Karpas-422 (cell line): Measurements from ENCODE around the gene ACAD8. TPM values are rescaled to one million over a fixed set of nuclear protein-coding genes. Genes with fewer than 3 reads are reported as not detected.
"Not testable (repeated sequence)": the region's sequence is repeated elsewhere in the genome, so short reads cannot be mapped to it uniquely, and the experiment has no call there.

Experiments used
- DNase-seq: peaks from one replicate; pipeline ENCODE4 v3.0.0-alpha.2; 2015
- H2AFZ ChIP-seq: fragments of 200-600 bp; sonication (generic); 2 replicates; pipeline ENCODE4 v1.6.1; 2014; ENCODE audit warnings: antibody characterized with exemption, low read length, mixed read lengths
- H3K27ac ChIP-seq: fragments of 200-600 bp; sonication (generic); 2 replicates; pipeline ENCODE4 v1.5.1; 2014; ENCODE audit warnings: mild to moderate bottlenecking, low read length, moderate library complexity
- H3K27me3 ChIP-seq: fragments of 200-600 bp; sonication (generic); 2 replicates; pipeline ENCODE4 v1.6.1; 2014; ENCODE audit warnings: low read length, mixed read lengths
- H3K36me3 ChIP-seq: fragments of 200-600 bp; sonication (generic); 2 replicates; pipeline ENCODE4 v1.6.1; 2014; ENCODE audit warnings: low read length, mixed read lengths; ENCODE audit not compliant: insufficient read depth
- H3K4me1 ChIP-seq: fragments of 200-600 bp; sonication (generic); 2 replicates; pipeline ENCODE4 v1.6.1; 2014; ENCODE audit warnings: mild to moderate bottlenecking, low read length, mixed read lengths
- H3K4me2 ChIP-seq: fragments of 200-600 bp; sonication (generic); 2 replicates; pipeline ENCODE4 v1.6.1; 2014; ENCODE audit warnings: low read length, low read depth, mild to moderate bottlenecking; ENCODE audit not compliant: poor library complexity, severe bottlenecking
- H3K4me3 ChIP-seq: fragments of 200-600 bp; sonication (generic); 2 replicates; pipeline ENCODE4 v1.5.1; 2014; ENCODE audit warnings: mild to moderate bottlenecking, antibody characterized with exemption, low read length, mixed read lengths
- H3K79me2 ChIP-seq: fragments of 200-600 bp; sonication (generic); 2 replicates; pipeline ENCODE4 v1.6.1; 2014; ENCODE audit warnings: mild to moderate bottlenecking, low read length, mixed read lengths
- H3K9ac ChIP-seq: fragments of 200-600 bp; sonication (generic); 2 replicates; pipeline ENCODE4 v1.6.0; 2014; ENCODE audit warnings: low read length
- H3K9me2 ChIP-seq: fragments of 200-600 bp; sonication (generic), shearing (Covaris generic); replicated peaks from 2 replicates; pipeline ENCODE4 v1.6.0; 2014; ENCODE audit warnings: mild to moderate bottlenecking, low read length, moderate library complexity; ENCODE audit not compliant: insufficient read depth
- H3K9me3 ChIP-seq: fragments of 300-700, 200-600 bp; sonication (generic); 2 replicates; pipeline ENCODE4 v1.6.1; 2014; ENCODE audit warnings: low read length, mixed read lengths
- H4K20me1 ChIP-seq: fragments of 200-600 bp; sonication (generic); 2 replicates; pipeline ENCODE4 v1.6.1; 2014; ENCODE audit warnings: mild to moderate bottlenecking, antibody characterized with exemption, low read length, low read depth; ENCODE audit not compliant: insufficient read depth
- total RNA-seq: library from RNA; depleted of rRNA; stranded (reverse); fragments of >200 nt; shearing (Covaris generic); gene quantifications from 2 replicates; pipeline ENCODE4 v1.2.3, GENCODE V29; 2014; ENCODE audit warnings: low replicate concordance

ACAD8 gene
- total RNA-seq, 1 experiment from 2014 or later, result 9.6 TPM

DNA sequence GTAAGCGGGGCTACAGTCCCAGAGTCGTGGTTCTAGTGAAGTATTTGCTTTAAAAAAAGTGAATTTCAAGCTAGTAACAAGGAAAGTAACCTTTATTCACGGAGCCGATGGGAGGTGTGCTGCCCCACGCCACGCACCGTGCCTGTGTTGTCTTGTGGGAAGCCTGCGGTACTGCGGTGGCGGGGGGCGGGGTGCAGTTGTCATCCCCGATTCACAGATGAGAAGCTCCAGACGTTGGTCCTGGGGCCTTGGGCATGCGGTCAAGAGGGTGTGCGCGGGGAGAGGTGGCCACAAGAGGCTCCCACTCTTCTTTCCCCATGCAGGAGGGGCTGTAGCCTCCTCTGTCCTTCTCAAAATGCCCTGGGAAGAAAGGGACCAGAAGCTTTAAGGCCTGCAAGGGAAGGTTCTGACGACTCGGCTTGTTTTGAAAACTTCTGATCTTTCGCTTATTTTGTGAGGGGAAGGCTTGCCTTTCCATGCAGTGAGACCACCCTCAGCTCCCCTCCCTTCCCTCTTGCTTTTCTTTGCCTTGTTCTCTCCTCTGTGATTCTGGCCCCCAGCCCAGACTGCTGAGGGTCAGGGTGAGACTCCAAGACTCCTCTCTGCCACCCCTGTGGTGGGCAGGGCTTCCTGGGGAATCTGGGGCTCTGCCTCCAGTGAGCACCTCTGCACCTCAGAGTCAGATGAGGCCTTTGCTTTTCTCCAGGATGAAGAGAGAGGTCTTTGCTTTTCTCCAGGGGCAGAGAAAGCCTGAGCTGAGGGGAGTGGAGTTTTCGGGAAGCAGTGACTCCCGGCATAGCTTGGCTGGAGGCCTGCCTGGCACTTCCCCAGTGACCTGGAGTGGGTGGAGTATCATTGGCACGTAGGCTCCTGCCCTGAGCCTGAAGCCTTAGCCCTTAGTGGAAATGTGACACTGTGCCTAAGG, 29.0 kb downstream of the ACAD8 start:
- Histone ChIP-seq H4K20me1 (no peaks in the 10 kb centered on the region), H3K4me1 (no peaks in the 10 kb centered on the region), H2AFZ (no peak overlapping the region), H3K4me3 (no peak overlapping the region), H3K27me3 (no peaks in the 10 kb centered on the region), H3K79me2 (no peaks in the 10 kb centered on the region), H3K9me3 (no peaks in the 10 kb centered on the region), H3K36me3 (no peaks in the 10 kb centered on the region), H3K9ac (no peak overlapping the region), H3K9me2 (no peaks in the 10 kb centered on the region), H3K4me2 (no peak overlapping the region), H3K27ac (no peak overlapping the region)
- DNase-seq, result no peak

DNA sequence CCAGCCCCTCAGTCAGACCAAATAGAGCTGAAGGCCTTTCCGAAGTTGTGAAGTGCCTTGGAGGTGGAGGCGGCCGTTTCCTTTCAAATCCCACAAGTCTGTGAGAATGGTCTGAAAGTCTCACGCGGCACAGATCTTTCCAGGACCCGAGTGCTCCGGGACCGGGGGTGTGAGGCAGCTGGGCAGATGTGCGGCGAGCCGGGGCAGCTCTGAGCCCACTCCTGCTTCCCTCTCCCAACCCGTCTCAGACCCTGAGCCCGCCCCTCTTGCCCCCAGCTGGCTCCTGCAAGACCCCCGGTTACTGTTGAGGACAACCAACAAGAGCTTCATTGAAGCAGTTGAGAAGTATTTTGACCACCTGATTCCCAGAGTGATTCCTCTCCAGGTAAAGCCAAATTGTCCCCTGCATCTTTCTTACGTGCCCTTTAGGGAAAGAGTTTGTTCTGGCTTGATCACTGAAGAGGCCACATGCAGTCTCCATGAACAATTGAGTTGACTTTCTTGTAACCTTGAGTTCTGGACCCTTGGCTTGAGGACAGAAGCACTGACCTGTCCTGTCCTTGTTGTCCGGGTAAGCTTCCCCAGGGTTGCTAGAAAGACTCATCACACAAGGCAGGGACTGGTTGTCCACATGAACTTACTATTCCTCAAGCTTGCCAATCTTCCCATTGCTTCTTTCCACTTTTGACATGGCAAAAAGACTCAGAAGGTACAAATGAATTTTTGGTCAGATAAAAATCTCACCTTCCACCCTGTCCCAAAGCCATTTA, 30.3 kb downstream of the ACAD8 start:
- DNase-seq, result no peak
- H4K20me1 ChIP-seq, result no peaks in the 10 kb centered on the region
- no peaks in the 10 kb centered on the region for H3K36me3 ChIP-seq
- no peaks in the 10 kb centered on the region for H3K9me3 ChIP-seq
- H3K9ac ChIP-seq, result no peak overlapping the region
- no peak overlapping the region for H3K4me3 ChIP-seq
- no peaks in the 10 kb centered on the region for H3K79me2 ChIP-seq
- H3K27me3 ChIP-seq, result no peaks in the 10 kb centered on the region
- H3K4me1 ChIP-seq, result no peaks in the 10 kb centered on the region
- no peak overlapping the region for H2AFZ ChIP-seq
- H3K4me2 ChIP-seq, result no peak overlapping the region
- H3K9me2 ChIP-seq, result no peaks in the 10 kb centered on the region
- H3K27ac ChIP-seq, result no peak overlapping the region

DNA sequence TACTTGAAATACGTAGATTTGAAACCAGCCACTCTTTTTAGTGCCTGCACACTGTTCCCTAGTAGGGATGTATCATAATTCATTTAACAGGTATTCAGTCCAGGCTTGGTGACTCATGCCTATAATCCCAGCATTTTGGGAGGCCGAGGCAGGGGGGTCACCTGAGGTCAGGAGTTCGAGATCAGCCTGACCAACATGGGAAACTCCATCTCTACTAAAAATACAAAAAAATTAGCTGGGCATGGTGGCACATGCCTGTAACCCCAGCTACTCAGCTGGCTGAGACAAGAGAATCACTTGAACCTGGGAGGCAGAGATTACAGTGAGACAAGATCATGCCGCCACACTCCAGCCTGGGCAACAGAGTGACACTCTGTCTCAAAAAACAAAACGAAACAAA, 31.0 kb downstream of the ACAD8 start:
- not testable (repeated sequence) for H3K4me2 ChIP-seq, H3K27ac ChIP-seq

DNA sequence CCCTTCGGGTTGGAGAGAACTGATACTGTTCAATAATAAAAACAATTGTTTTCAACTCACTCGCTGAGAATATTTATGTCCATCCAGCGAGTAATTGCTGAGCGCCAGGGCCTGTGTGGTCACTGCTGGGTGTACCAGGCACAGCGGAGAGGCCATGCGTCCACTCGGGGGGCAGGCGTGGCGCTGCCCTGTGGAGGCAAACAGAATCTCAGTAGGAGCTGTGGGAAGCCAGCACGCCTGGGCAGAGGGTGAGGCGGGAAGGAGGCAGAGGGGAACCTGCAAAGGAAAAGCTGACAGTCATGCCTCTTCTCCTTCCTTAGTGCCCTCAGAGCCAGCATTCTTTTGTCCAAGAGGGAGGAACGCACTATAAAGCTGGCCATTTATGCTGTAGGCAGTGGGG, 34.2 kb downstream of the ACAD8 start:
- no peaks in the 10 kb centered on the region for H3K9me2 ChIP-seq
- H3K9ac ChIP-seq, result no peak overlapping the region
- no peak overlapping the region for H3K4me2 ChIP-seq
- no peak overlapping the region for H3K4me3 ChIP-seq
- no peaks in the 10 kb centered on the region for H3K4me1 ChIP-seq
- no peaks in the 10 kb centered on the region for H3K27me3 ChIP-seq
- no peaks in the 10 kb centered on the region for H3K79me2 ChIP-seq
- no peak overlapping the region for H3K27ac ChIP-seq
- no peaks in the 10 kb centered on the region for H3K9me3 ChIP-seq
- no peaks in the 10 kb centered on the region for H3K36me3 ChIP-seq
- no peak for DNase-seq
- H2AFZ ChIP-seq, result no peak overlapping the region
- H4K20me1 ChIP-seq, result no peaks in the 10 kb centered on the region

More for the DNA sequence above, 31.0 kb downstream of the ACAD8 start:
- not testable (repeated sequence) for DNase-seq, H3K27me3 ChIP-seq, H3K4me1 ChIP-seq, H3K9ac ChIP-seq, H3K9me3 ChIP-seq, H2AFZ ChIP-seq, H3K9me2 ChIP-seq, H4K20me1 ChIP-seq, H3K4me3 ChIP-seq, H3K36me3 ChIP-seq, H3K79me2 ChIP-seq

DNA sequence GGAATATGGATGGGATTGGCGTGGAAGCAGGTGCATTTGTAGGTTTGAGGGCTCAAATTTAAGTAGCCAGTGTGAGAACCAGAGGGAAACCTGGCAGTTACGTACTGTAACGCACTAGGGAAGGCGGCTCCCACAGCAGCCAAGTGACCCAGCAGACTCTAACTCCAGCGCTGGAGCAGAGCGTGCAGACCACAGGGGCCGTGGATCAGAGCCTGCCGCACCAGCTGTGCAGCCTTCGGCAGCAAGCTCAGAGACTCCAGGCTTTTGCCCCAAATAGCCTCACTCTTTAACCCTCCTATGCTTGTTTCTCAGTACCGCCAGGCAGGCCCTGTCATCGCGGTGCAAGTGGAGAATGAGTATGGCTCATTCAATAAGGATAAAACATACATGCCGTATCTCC, 35.1 kb downstream of the ACAD8 start:
- H3K79me2 ChIP-seq, result no peaks in the 10 kb centered on the region
- no peak overlapping the region for H3K4me2 ChIP-seq
- H3K4me3 ChIP-seq, result no peak overlapping the region
- no peaks in the 10 kb centered on the region for H3K36me3 ChIP-seq
- no peak for DNase-seq
- H3K27me3 ChIP-seq, result no peaks in the 10 kb centered on the region
- no peaks in the 10 kb centered on the region for H3K9me3 ChIP-seq
- H2AFZ ChIP-seq, result no peak overlapping the region
- no peaks in the 10 kb centered on the region for H4K20me1 ChIP-seq
- no peak overlapping the region for H3K9ac ChIP-seq
- no peak overlapping the region for H3K27ac ChIP-seq
- H3K9me2 ChIP-seq, result no peaks in the 10 kb centered on the region
- no peaks in the 10 kb centered on the region for H3K4me1 ChIP-seq

DNA sequence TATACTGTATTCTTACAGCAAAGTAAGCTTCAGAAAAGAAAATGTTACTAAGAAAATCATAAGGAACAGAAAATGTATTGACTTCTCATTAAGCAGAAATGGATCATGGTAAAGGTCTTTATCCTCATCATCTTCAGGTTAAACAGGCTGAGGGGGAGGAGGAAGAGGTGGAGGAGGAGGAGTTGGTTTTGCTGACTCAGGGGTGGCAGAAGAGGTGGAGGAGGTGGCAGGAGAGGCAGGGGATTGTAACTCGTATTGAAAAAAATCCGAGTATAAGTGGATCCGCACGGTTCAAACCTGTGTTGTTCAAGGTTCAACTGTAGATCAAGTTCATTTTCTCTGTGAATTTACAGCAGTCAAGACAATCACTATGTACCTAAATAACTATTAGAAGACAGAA, 35.8 kb downstream of the ACAD8 start:
- no peak overlapping the region for H3K9ac ChIP-seq
- H3K27ac ChIP-seq, result no peak overlapping the region
- no peak overlapping the region for H3K4me2 ChIP-seq
- no peaks in the 10 kb centered on the region for H3K9me2 ChIP-seq
- no peaks in the 10 kb centered on the region for H3K36me3 ChIP-seq
- no peak for DNase-seq
- H3K4me3 ChIP-seq, result no peak overlapping the region
- H3K27me3 ChIP-seq, result no peaks in the 10 kb centered on the region
- no peak overlapping the region for H2AFZ ChIP-seq
- H4K20me1 ChIP-seq, result no peaks in the 10 kb centered on the region
- no peaks in the 10 kb centered on the region for H3K9me3 ChIP-seq
- no peaks in the 10 kb centered on the region for H3K79me2 ChIP-seq
- no peaks in the 10 kb centered on the region for H3K4me1 ChIP-seq

DNA sequence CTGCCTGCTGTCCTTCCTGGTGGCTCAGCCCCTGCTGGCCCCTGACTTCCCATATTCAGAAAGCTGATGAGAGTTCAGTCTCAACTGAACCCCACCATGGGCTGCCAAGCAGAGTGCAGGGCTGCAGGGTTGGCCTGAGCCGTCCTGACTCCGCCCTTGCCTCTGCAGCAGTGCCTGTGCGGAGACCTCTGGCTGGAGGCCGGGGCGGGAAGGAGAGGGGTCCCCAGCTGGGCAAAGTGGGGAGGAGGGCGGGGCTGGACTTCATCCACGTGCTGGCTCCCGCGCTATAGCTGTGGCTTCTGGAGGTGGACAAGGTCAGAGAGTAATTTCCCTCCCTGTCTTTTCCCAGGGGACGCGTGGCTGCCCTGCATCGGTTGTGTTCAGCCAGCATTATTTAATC, 36.4 kb downstream of the ACAD8 start:
- Histone ChIP-seq H3K79me2 (no peaks in the 10 kb centered on the region), H3K4me2 (no peak overlapping the region), H3K36me3 (no peaks in the 10 kb centered on the region), H3K9ac (no peak overlapping the region), H2AFZ (no peak overlapping the region), H3K27ac (no peak overlapping the region), H4K20me1 (no peaks in the 10 kb centered on the region), H3K9me2 (no peaks in the 10 kb centered on the region), H3K9me3 (no peaks in the 10 kb centered on the region), H3K27me3 (no peaks in the 10 kb centered on the region), H3K4me3 (no peak overlapping the region), H3K4me1 (no peaks in the 10 kb centered on the region)
- DNase-seq, result no peak

DNA sequence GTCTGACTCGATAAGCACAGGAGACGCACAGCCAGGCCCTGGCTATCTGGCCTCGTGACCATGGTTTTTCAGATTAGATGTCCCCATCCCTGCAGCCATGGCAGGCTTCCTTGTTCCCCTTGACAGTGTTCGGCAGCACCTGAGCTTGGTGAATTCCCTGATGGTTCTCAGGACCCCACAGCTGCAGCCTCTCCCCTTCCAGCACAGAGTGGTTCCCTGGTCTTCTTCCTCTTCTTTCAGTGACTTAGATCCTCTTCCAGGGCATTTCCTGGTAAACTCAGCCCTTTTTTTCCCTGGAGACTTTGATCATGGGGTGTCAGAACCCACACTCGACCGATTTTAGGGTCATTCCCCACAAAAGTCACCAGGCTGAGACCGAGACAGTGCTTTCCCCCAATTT, 37.3 kb downstream of the ACAD8 start:
- H4K20me1 ChIP-seq, result no peaks in the 10 kb centered on the region

More for the DNA sequence above, 37.3 kb downstream of the ACAD8 start:
- no peaks in the 10 kb centered on the region for H3K79me2 ChIP-seq
- no peaks in the 10 kb centered on the region for H3K4me1 ChIP-seq
- no peaks in the 10 kb centered on the region for H3K36me3 ChIP-seq
- DNase-seq, result no peak
- H3K9me3 ChIP-seq, result no peaks in the 10 kb centered on the region
- H2AFZ ChIP-seq, result no peak overlapping the region
- no peaks in the 10 kb centered on the region for H3K27me3 ChIP-seq
- H3K27ac ChIP-seq, result no peak overlapping the region
- H3K4me3 ChIP-seq, result no peak overlapping the region
- H3K9me2 ChIP-seq, result no peaks in the 10 kb centered on the region
- H3K4me2 ChIP-seq, result no peak overlapping the region
- no peak overlapping the region for H3K9ac ChIP-seq
